GM19043 (cell line): ENCODE data around the gene ABHD13.
"Not testable (repeated sequence)": the region's sequence is repeated elsewhere in the genome, so short reads cannot be mapped to it uniquely, and the experiment has no call there.

ENCODE experiments used
- ATAC-seq: cut with Tn5 transposase; IDR thresholded peaks from one replicate; pipeline ENCODE4 v1.9.1; 2021; ENCODE audit warnings: low read depth; ENCODE audit not compliant: unreplicated experiment

The ABHD13 gene

DNA sequence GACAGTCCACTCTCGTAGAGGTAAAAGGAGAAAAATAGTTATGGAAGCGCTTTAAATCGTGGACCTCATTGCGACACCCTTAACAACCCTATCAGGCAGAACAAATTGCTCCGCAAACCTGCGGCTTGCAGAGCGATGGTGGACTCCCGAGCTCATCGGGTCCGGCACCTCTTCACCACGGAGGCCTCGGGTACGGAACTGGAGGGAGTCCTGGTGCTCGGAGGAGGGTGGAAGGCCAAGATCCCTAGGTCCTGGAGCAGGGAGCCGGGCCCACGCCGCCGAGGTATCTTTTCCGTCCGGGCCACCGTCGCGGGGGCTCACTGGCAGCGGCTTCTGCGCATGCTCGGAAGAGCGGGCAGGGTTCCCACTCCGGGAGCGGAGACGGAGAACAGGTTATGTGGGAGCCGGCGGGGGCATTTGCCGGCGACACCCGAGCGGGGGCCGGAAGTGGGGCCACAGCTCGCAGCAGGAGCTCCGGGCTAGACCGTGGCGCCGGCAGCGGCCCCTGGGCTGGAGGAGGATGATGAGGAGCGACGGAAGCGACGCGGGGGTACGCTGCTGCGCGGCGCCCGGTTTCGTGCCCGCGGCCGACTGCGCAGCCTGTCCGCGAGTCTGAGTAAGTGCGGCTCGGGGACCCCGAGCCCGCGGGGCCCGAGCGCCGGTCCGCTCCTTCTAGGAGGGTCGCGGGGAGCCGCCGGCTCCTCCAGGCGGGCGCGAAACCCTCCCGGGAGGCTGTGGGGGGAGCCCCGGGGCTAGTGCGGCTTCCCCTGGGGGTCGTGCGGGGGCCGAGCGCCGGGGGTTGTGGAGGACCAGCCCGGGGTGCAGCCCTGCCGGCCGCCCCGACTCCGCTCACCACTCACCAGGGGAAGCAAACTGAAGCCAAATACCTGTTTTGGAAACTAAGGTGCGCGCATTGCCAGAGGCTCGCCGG is at the start of gene ABHD13:
TSS of gene ABHD13 (plus strand) at position 349 of the 931 bp plus-strand sequence. CDS start 10,827 bp downstream, outside the sequence.
- peak; percentile 64 for ATAC-seq

DNA sequence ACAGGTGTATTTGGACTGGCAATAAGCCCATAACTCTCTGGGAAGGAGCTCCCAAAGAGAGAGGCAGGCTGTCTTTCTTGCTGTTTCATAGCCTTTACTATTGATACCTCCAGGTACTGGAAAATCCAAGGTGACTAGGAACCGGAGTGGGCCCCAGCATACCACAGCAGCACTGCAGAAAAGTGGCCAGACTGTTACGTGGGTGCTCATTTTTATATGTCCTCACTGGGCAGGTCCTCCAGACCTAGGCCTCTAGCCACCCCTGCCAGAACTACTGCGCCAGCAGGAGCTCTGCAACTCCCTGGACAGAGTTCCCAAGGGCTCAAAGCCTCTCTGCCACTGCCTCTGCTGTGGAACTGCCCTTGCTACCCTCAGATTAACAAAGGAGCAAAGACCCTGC is 49.3 kb upstream of the ABHD13 start:
- ATAC-seq, result no peak

DNA sequence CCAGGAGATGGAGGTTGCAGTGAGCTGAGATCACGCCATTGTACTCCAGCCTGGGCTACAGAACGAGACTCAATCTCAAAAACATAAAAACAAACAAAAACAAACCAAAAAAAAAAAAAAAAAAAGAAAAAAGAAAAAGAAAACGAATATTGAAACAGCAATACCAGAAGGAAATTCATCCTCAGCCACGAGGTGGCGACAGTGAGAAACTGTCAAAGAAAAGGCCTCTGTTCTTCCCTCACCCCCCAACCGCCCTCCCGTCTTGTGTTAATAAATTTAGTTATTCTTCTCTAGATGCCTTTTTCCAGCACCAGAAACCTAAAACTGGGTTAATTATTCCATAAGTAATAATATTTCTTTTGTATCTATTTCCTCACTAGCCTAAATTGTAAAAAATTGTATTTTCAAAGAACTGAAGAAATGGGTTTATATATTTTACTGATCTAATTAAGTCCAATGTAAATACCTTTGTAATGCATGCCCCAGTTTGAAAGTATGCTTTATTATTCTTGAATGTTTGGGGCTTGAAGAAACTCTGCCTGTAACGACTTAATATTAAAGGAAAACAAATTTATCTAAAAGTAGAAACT is 41.4 kb upstream of the ABHD13 start:
- ATAC-seq, result peak; percentile 63

DNA sequence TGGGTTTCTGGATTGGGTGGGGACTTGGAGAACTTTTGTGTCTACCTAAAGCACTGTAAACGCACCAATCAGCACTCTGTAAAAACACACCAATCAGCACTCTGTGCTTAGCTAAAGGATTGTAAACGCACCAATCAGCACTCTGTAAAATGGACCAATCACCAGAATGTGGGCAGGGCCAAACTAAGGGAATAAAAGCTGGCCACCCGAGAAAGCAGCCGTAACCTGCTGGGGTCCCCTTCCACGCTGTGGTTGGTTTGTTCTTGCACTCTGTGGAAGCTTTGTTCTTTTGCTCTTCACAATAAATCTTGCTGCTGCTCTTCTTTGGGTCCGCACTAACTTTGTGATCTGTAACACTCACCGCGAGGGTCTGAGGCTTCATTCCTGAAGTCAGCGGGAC is 40.1 kb upstream of the ABHD13 start:
- ATAC-seq, result no peak

DNA sequence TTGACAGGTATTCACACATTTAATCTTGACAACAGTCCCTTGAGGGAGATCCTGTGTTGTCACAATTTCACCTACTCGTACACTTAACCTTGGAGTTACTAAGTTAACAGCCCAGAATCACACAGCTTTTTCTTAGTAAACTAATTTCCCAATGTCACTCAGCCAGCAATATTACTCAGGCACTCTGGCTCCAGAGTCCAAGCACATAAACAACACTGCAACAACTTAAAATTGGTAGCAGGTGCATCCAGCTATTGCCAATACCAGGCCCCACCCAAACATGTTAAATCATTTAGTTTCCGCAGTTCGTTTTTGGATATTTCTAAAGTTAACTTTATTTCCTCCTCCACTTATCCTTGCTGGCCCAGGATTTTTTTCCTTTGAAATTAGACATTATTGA is 35.5 kb upstream of the ABHD13 start:
- ATAC-seq, result no peak

DNA sequence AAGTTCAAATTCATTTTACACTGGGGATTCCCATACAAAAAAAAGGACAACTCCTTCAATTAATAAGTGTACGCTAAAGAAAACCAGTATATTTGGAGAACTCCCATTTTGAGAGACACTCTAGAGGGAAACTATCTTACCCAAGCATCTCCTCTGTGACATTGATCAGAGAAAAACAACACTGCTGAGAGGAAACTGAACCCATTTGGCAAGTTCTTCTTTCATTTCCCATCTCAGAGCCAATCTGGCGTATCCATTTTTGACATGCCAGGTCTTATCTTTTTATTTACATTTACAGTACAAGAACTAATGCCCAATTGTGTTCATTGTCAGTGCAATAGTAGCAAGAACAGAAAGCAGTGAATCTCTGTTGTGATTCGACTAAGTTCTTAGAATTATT is 33.0 kb upstream of the ABHD13 start:
- ATAC-seq, result no peak

DNA sequence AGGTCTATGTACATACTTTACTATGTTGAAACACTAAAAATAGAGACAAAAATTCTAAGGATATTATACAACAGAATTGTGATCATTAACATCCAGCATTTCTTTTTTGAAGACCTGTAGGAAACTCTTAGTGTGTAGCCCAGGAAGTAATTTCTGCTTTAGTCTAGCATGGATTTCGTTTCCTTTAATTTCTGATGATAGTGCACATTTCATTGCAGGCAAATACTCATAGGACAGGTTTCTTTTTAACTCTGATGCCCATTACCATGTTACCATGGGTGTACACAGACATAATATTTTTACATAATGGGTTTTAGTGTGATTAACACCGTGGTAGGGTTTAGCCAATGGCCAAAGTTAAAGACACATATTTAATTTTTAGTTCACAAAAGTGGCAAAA is 29.9 kb upstream of the ABHD13 start:
- no peak for ATAC-seq

DNA sequence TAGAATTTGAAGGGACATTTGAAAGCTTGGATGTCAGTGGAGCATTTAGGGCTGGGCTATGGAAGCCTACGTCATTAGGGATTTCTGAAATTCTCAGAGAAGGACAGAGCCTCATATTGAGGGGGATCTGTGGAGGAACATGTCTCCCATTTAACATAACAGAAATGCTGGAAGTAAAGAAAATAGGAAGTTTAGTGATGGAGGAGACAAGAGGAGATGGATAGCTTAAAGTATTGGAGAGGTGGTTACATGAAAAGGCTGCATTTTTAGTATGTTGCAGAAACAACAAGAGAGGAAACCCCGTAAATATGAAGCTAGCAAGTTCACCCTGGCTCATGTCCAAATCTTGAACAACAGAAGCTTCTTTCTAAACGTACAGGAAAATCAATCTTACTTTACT is 27.3 kb upstream of the ABHD13 start:
- ATAC-seq, result no peak

DNA sequence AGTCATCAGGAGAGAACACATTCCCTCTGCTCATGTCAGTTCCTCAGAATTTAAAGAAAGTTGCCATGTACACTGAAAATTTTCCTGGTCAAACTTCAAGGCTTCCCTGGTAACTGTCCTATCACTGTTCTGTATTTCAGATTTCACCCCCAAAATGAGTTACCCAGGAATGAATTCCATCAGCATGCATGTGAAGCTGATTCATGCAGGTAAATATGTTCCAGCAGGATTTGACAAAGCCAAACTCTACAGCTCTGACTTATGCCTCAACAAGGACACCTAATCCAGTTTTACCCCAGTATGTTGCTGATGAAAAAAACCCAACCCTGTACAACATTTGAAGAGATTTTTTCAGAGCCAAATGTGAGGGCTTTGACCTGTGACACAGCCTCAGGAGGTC is 24.4 kb upstream of the ABHD13 start:
- no peak for ATAC-seq

DNA sequence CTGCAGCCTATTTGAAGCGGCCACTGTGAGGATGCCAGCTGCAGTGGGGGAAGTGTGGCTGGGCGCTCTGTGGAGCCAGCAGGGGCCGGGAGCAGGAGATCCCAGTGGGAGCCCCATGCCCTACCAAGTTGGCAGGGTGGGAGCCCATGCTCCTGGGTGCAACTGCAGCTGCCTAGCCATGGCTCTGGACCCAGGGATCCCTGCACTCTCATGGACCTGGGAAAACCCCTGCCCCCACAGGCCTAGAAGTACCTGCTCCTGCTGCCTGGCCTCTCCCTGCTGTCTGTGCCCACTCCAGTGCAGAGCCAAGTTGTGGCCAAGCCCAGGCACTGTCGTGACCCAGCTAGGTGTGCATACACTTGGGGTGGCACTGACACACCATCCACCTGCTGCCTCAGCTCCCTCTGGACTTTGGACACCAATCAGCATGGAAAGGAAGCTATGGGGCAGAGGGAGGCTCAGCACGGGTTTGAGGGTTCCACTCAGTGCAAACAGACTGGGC is 23.7 kb upstream of the ABHD13 start:
- no peak for ATAC-seq

DNA sequence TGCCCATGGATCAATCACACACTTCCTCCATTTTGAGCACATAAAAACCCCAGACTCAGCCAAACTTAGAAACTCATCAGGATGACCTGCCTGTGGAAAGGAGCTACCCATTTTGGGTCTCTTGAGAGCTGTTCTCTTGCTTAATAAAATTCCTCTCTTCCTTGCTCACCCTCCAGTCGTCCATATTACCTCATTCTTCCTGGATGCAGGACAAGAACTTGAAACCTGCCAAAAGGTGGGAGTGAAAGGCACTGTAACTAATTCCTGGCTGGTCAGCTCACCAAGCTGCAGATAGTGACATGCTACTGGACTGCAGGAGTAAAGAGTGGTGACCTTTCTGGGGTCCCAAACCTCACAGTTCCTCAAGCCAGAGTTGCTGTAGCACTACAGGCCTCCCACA is 23.0 kb upstream of the ABHD13 start:
- no peak for ATAC-seq

DNA sequence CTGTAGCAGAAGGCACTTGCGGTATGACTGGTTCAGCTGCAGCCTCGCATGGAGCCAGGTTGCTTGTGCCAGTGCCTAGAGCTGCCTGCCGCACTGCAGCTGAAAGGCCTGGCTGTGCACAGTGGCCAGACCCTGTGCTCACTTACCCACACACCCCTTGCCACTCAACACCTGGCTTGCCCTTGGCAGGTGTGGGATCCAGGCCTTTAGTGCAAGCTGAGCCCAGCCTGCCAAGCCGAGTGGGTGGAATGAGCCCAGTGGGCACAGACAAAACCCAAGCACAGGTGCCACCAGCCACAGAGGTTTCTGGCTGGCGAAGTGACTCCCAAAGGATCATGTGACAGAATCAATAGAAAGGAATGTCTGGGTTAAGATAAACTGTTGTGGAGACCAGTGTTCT is 22.3 kb upstream of the ABHD13 start:
- ATAC-seq, result no peak

DNA sequence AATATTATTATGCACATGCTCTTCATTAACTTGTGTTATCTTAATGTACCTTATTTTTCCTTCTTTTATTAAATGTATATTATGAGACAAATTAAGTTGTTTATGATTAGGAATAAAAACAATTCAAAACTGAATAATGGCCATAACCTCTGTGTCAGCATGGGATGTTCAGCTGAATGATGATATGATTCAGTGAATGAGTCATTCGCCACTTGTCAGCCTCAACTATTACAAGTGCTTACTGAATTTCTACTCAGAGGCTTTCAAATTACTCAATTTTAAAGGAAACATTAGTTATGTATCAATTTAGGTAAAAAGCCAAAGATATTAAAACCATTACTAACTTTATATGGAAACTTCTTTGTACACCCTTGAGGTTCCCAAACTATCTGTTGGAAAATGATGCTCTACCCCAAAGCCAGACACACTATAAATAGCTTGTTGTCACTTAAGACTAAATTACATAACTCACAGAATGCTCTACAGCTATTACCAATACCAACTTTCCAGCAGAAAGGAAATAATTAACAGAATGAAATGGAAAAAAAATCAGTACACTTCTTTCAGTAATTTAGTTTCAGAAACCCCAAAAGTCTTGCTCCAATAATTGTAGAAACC is 17.3 kb upstream of the ABHD13 start:
- ATAC-seq, result no peak

DNA sequence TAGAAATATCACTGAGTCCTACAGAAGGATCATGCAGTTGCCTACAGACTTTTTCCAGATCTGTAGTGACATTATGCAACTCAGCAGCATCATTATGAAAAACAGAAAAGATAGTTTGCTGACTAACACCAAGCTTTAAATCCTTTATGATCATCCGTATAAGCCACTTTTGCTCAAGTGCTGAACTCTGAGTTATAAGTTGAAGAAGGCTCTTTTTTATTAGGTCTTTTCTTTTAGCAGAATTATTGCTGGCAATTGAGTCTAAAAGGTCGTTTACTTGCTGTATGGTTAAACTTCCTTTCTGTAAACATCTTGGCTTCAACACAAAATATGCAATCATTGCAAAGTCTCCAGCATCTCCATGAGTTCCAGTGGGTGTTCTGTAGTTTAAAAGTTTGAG is 7.6 kb upstream of the ABHD13 start:
- ATAC-seq, result no peak

DNA sequence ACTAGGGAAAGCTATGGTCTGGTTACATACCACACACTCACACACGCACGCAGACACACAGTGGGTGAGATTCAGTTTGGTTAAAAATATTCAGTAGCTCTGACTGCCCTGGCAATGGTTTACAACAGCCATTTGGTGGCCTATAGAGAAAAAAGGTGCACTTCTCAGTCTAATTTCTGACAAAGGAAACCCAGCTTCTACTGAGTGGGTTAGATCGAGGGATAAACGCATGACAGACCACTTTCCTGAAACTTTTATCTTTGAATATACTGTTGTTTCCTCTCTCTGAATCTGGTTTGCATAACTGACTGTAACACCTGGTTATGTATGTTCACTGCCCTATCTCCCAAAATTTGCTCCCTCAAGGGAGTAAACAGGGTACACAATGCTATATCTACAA is 5.3 kb upstream of the ABHD13 start:
- peak; percentile 40 for ATAC-seq

DNA sequence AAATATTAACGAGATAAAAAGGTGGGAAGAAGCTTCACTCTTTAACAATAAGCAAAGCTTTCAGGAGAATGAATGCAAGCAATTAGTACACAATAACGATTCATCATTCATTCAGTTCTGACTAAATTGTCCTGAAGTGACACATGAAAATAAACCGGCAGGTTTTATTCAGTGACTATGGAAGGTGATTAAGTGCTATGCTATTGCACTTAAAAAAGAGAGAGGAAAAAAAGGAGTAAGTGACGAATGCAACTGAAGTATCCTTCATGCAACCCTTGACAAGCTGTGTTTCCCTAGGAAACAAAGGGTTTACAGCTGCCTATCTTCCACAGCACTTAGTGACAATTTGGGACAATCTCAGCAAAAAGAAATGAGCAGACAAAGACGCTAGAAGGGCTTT is 4.2 kb upstream of the ABHD13 start:
- ATAC-seq, result no peak

DNA sequence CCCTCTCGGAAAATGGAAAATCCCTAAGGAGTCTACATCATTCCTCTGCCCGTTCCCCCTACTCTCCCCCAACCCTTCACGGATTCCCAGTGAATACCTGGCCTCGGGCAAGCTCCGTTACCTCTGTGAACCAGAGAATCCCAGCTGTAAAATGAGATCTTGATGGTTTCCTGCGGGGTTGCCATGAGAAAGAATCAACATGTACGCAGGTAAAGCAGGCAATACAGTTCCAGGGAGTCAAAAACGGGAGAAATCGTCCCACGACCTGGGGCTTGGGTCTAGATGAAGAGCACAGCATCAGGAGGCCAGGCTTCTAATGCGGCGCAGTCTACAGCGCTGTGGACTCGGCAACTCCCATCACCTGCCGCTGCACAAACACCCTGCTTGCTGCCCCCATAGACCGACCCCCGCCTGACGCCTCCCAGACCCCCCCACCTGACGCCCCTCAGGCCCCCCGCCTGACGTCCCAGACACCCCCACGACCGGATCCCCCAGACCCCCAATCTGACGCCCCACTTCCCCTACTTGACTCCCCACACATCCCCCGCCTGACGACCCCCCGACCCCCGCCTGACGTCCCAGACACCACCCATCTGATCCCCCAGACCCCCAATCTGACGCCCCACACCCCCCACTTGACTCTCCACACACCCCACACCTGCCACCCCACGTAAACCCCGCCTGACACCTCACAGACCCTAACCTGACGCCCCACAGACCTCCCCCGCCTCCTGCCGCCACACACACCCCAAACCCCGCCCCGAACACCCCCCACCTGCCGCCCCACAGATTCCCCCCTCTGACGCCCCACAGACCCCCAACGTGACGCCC is 3.5 kb upstream of the ABHD13 start:
- no peak for ATAC-seq

DNA sequence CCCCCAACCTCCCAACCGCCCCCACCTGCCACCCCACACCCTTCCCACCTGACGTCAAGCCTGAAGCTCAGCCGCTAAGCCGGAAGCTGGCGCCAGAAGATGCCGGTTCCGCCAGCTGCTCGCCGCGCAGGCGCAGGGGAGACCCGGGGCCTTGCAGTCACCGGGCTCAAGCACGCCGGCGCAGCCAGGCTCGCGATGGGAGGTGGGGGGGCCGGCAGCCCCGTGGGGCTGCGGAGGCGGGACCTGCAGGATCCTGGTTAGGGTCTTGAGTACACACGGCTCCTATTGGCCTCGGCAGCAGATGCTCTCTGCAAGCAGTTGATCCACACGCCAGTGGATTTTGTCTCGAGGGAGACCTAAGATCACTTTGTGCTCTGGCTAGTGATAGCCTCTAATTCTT is 2.8 kb upstream of the ABHD13 start, which contains the start of gene LIG4:
TSS of gene LIG4 (minus strand) at position 101 of the 400 bp plus-strand sequence. CDS start 4,268 bp downstream, outside the sequence.
- peak; percentile 51 for ATAC-seq

DNA sequence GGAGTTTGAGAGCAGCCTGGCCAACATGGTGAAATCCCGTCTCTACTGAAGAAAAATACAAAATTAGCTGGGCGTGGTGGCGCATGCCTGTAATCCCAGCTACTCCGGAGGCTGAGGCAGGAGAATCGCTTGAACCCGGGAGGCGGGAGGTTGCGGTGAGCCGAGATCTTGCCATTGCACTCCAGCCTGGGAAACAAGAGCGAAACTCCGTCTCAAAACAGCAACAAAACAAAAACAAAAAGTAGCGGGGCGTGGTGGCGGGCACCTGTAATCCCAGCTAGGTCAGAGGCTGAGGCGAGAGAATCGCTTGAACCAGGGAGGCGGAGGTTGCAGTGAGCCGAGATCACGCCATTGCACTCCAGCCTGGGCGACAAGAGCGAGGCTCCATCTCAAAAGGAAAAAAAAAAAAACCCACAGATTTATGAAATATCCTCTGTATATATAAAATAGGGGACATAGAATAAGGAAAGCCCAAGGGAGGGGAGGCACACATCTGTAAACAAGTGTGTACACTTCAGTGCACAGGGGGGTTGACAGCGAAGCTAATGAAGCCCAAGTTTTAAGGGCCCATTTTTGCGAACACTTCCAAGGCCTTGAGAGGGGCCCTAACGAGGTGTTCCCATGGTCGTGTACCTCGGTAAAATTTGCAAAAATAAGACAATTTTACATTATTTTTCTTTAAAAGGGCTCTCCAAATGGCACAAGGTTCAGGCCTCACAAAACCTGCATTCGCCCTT is 717 bp upstream of the ABHD13 start:
- not testable (repeated sequence) for ATAC-seq

DNA sequence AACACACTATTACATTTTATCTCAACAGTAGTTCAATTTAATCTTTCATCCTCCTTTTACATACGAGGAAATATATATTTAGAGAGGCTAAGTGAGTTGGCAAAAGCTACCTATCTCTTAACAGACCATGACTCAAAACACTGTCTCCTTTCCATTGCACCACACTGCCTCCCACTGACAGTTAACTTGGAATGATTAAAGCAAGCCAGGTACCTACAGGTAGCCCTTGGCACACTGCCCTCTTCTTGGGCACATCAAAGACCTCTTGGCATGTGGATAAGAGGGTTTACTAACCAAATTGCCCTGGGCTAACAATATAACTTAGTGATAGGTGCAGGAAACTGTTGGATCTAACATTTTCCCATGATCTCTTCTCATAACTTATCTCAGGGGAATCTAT is 1.8 kb downstream of the ABHD13 start:
- ATAC-seq, result no peak
